RKO (cell line): ENCODE data around the gene BID.

ENCODE experiments used
- DNase-seq: peaks from one replicate; pipeline ENCODE4 v3.0.0-alpha.2; 2016; ENCODE audit warnings: low spot score

Gene BID

GRCh38 chr22:17774206-17774925, at the start of gene BID:
Gene BID (minus strand): TSS chr22:17774469. CDS start chr22:17750116, 24,353 bp downstream.
- DNase-seq = no peak

GRCh38 chr22:17823964-17824363, 49.7 kb upstream of the BID start:
- DNase-seq = no peak

- no peak for DNase-seq
These were observed 49.0 kb upstream of the BID start for GRCh38 chr22:17823226-17823625.

GRCh38 chr22:17822087-17822486, 47.8 kb upstream of the BID start:
- no peak for DNase-seq

- no peak for DNase-seq
These were observed 46.7 kb upstream of the BID start for GRCh38 chr22:17820879-17821439.

- no peak for DNase-seq
These were observed 44.4 kb upstream of the BID start for GRCh38 chr22:17818649-17819048.

- no peak for DNase-seq
These were observed 43.9 kb upstream of the BID start for GRCh38 chr22:17818180-17818579.

- DNase-seq = no peak
These were observed 43.3 kb upstream of the BID start for GRCh38 chr22:17817511-17818065.

- DNase-seq = no peak
These were observed 42.8 kb upstream of the BID start for GRCh38 chr22:17817079-17817478.

GRCh38 chr22:17816649-17817048, 42.4 kb upstream of the BID start:
- no peak for DNase-seq

GRCh38 chr22:17815703-17816254, 41.5 kb upstream of the BID start:
- DNase-seq = no peak

- no peak for DNase-seq
These were observed 40.6 kb upstream of the BID start for GRCh38 chr22:17814830-17815229.

- no peak for DNase-seq
These were observed 39.8 kb upstream of the BID start for GRCh38 chr22:17814084-17814483.

- DNase-seq = no peak
These were observed 36.9 kb upstream of the BID start for GRCh38 chr22:17811119-17811518.

- no peak for DNase-seq
These were observed 36.4 kb upstream of the BID start for GRCh38 chr22:17810570-17811116.

GRCh38 chr22:17808693-17809403, 34.6 kb upstream of the BID start:
- DNase-seq = no peak

GRCh38 chr22:17807578-17808410, 33.5 kb upstream of the BID start:
- no peak for DNase-seq

- DNase-seq = no peak
These were observed 32.8 kb upstream of the BID start for GRCh38 chr22:17807086-17807485.

- DNase-seq = no peak
These were observed 32.2 kb upstream of the BID start for GRCh38 chr22:17806437-17806836.

- DNase-seq = no peak
These were observed 30.2 kb upstream of the BID start for GRCh38 chr22:17804331-17805080.
